Gastrocnemius medialis (tissue), 4 donors: Measurements from ENCODE around the gene PIGZ.

Experiments used
- POLR2A ChIP-seq, 2 donors: fragments of 450-650 bp; IDR thresholded peaks; one replicate each; pipeline ENCODE4 v1.6.1; 2017; ENCODE audit warnings: antibody characterized with exemption in 2 of 2, mild to moderate bottlenecking in 2 of 2, moderate library complexity in 2 of 2
- TF ChIP-seq, protein P1 (sequence below), 5 experiments: fragments of 450-650 bp in 3 of 5; fragments of 200-600 bp in 2 of 5; sonication (generic) in 2 of 5; IDR thresholded peaks in 4 of 5; conservative IDR thresholded peaks in 1 of 5; 1 replicate in 4 of 5; 2 replicates in 1 of 5; pipeline ENCODE4 v1.5.1; 2016 to 2019; ENCODE audit warnings: antibody characterized with exemption in 5 of 5, mild to moderate bottlenecking in 3 of 5, moderate library complexity in 3 of 5

DNA sequence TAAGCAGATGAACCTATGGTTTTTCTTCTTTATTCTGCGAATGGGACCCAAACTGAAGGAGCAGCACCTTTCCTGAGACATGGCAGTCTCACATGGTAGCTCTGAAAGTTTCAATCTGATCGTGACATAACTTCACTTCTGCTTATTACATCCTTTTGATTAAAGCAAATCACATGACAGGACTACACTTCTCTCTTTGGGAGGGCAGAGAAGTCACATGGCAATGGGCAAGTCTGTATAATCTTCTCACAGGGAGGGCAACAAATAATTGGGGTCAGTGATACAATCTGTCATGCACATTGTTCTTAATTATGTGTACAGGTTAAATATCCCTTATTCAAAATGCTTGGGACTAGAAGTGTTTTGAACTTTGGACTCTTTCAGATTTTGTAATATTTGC lies 47.9 kb downstream of the PIGZ start:
- TF ChIP-seq, protein P1, sequence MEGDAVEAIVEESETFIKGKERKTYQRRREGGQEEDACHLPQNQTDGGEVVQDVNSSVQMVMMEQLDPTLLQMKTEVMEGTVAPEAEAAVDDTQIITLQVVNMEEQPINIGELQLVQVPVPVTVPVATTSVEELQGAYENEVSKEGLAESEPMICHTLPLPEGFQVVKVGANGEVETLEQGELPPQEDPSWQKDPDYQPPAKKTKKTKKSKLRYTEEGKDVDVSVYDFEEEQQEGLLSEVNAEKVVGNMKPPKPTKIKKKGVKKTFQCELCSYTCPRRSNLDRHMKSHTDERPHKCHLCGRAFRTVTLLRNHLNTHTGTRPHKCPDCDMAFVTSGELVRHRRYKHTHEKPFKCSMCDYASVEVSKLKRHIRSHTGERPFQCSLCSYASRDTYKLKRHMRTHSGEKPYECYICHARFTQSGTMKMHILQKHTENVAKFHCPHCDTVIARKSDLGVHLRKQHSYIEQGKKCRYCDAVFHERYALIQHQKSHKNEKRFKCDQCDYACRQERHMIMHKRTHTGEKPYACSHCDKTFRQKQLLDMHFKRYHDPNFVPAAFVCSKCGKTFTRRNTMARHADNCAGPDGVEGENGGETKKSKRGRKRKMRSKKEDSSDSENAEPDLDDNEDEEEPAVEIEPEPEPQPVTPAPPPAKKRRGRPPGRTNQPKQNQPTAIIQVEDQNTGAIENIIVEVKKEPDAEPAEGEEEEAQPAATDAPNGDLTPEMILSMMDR (IDR thresholded peaks at IDR 0.05 in 4 of 5, conservative IDR thresholded peaks at IDR 0.05 in 1 of 5) = no peak
- no peak for TF ChIP-seq POLR2A (IDR thresholded peaks at IDR 0.05)
